ENCODE data around the gene PARD3. TPM values are rescaled to one million over a fixed set of nuclear protein-coding genes. Genes with fewer than 3 reads are reported as not detected.

Gene PARD3
- total RNA-seq, 4 donors from 2014 or later: 42.6 to 63.6 (median 55.2) TPM

- TF ChIP-seq CTCF (IDR thresholded peaks at IDR 0.05) (no peak), POLR2A (IDR thresholded peaks at IDR 0.05) (no peak), EP300 (IDR thresholded peaks at IDR 0.05) (no peak)
Observed at GRCh38 chr10:34719746-34720145, 95.3 kb downstream of the PARD3 start.

GRCh38 chr10:34719328-34719727, 95.8 kb downstream of the PARD3 start:
- H3K4me1 ChIP-seq: peaks cover 0 to 41% (median 0%) of the 10 kb centered on the region in 4 donors
- no peak for DNase-seq (ENCODE audit: low spot score in 2 of 2)
- no peaks in the 10 kb centered on the region for H3K36me3 ChIP-seq
- no peak overlapping the region for H3K4me3 ChIP-seq
- H3K27me3 ChIP-seq: no peaks in the 10 kb centered on the region
- no peak overlapping the region for H3K27ac ChIP-seq
- WGBS, 2 donors: 51 to 56% methylated on average over 2 of the region's 2 CpGs
- no peaks in the 10 kb centered on the region for H3K9me3 ChIP-seq
- TF ChIP-seq POLR2A (IDR thresholded peaks at IDR 0.05) (no peak), EP300 (IDR thresholded peaks at IDR 0.05) (no peak), CTCF (IDR thresholded peaks at IDR 0.05) (no peak)

More at GRCh38 chr10:34719746-34720145, 95.3 kb downstream of the PARD3 start:
- no peak overlapping the region for H3K4me3 ChIP-seq
- no peak for DNase-seq (ENCODE audit: low spot score in 2 of 2)
- no peaks in the 10 kb centered on the region for H3K27me3 ChIP-seq
- H3K27ac ChIP-seq: no peak overlapping the region
- no peaks in the 10 kb centered on the region for H3K9me3 ChIP-seq
- H3K36me3 ChIP-seq: no peaks in the 10 kb centered on the region
- H3K4me1 ChIP-seq: peaks cover 0 to 43% (median 0%) of the 10 kb centered on the region in 4 donors
- WGBS, 2 donors: 81% methylated on average over 1 of the region's 1 CpG

- no peaks in the 10 kb centered on the region for H3K36me3 ChIP-seq
- H3K27ac ChIP-seq: no peak overlapping the region
- 92 to 95% methylated on average over 7 of the region's 7 CpGs for WGBS, 2 donors
- DNase-seq (ENCODE audit: low spot score in 2 of 2): no peak
- peaks cover 0 to 45% (median under 1%) of the 10 kb centered on the region in 4 donors for H3K4me1 ChIP-seq
- no peaks in the 10 kb centered on the region for H3K27me3 ChIP-seq
- no peaks in the 10 kb centered on the region for H3K9me3 ChIP-seq
- H3K4me3 ChIP-seq: no peak overlapping the region
- no peak for TF ChIP-seq CTCF (IDR thresholded peaks at IDR 0.05)
- TF ChIP-seq POLR2A (IDR thresholded peaks at IDR 0.05): no peak
- no peak for TF ChIP-seq EP300 (IDR thresholded peaks at IDR 0.05)
Observed at GRCh38 chr10:34717429-34717828, 97.7 kb downstream of the PARD3 start.

GRCh38 chr10:34716958-34717357, 98.1 kb downstream of the PARD3 start:
- no peak for TF ChIP-seq CTCF (IDR thresholded peaks at IDR 0.05)
- no peak for TF ChIP-seq EP300 (IDR thresholded peaks at IDR 0.05)
- 48 to 58% methylated on average over 1 of the region's 1 CpG for WGBS, 2 donors
- peaks cover 0 to 50% (median 5%) of the 10 kb centered on the region in 4 donors for H3K4me1 ChIP-seq

GRCh38 chr10:34716234-34716633, 98.9 kb downstream of the PARD3 start:
- Histone ChIP-seq H3K27me3 (no peaks in the 10 kb centered on the region), H3K9me3 (no peaks in the 10 kb centered on the region), H3K4me3 (no peak overlapping the region), H3K36me3 (no peaks in the 10 kb centered on the region), H3K27ac (no peak overlapping the region), H3K4me1 (peaks cover 0 to 52% (median 11%) of the 10 kb centered on the region in 4 donors)
- DNase-seq (ENCODE audit: low spot score in 2 of 2): no peak
- TF ChIP-seq CTCF (IDR thresholded peaks at IDR 0.05) (no peak), EP300 (IDR thresholded peaks at IDR 0.05) (no peak), POLR2A (IDR thresholded peaks at IDR 0.05) (no peak)
- 85 to 100% methylated on average over 1 of the region's 1 CpG for WGBS, 2 donors

More at GRCh38 chr10:34716958-34717357, 98.1 kb downstream of the PARD3 start:
- H3K27ac ChIP-seq: no peak overlapping the region
- H3K36me3 ChIP-seq: no peaks in the 10 kb centered on the region
- no peak for DNase-seq (ENCODE audit: low spot score in 2 of 2)
- no peaks in the 10 kb centered on the region for H3K9me3 ChIP-seq
- no peaks in the 10 kb centered on the region for H3K27me3 ChIP-seq
- H3K4me3 ChIP-seq: no peak overlapping the region
